T1000 (cell line): ENCODE data around the gene OAT.

Experiments
- DNase-seq: peaks from one replicate; lab custom pipeline; 2025; ENCODE audit warnings: mixed read lengths; lab: John Stamatoyannopoulos, UW

OAT gene

GRCh38 chr10:124403548-124403947 lies 15.2 kb downstream of the OAT start:
- DNase-seq, result no peak

GRCh38 chr10:124402273-124402672 lies 16.4 kb downstream of the OAT start:
- no peak for DNase-seq

GRCh38 chr10:124401633-124402032 lies 17.1 kb downstream of the OAT start:
- no peak for DNase-seq

- DNase-seq, result no peak
Observed at GRCh38 chr10:124394583-124394982, 24.1 kb downstream of the OAT start.

- no peak for DNase-seq
Observed at GRCh38 chr10:124392626-124393342, 25.9 kb downstream of the OAT start.

- DNase-seq, result no peak
Observed at GRCh38 chr10:124390471-124391187, 28.1 kb downstream of the OAT start.

GRCh38 chr10:124389613-124390361 lies 28.9 kb downstream of the OAT start:
- DNase-seq, result no peak

- DNase-seq, result peak; percentile 88
Observed at GRCh38 chr10:124388823-124389612, 29.7 kb downstream of the OAT start.

- DNase-seq, result no peak
Observed at GRCh38 chr10:124388476-124388822, 30.3 kb downstream of the OAT start.

GRCh38 chr10:124387078-124387874 lies 31.4 kb downstream of the OAT start:
- DNase-seq, result no peak

- DNase-seq, result no peak
Observed at GRCh38 chr10:124386186-124387077, 32.3 kb downstream of the OAT start.

- DNase-seq, result no peak
Observed at GRCh38 chr10:124385627-124386185, 33.0 kb downstream of the OAT start.

GRCh38 chr10:124384591-124385190 lies 34.0 kb downstream of the OAT start:
- no peak for DNase-seq

GRCh38 chr10:124384172-124384571 lies 34.6 kb downstream of the OAT start:
- no peak for DNase-seq

GRCh38 chr10:124383496-124383895 lies 35.2 kb downstream of the OAT start:
- no peak for DNase-seq

GRCh38 chr10:124381011-124381611 lies 37.6 kb downstream of the OAT start:
- DNase-seq, result no peak

GRCh38 chr10:124380256-124380995 lies 38.3 kb downstream of the OAT start:
- no peak for DNase-seq

- no peak for DNase-seq
Observed at GRCh38 chr10:124379609-124380193, 39.0 kb downstream of the OAT start.
